Kidney (tissue), 14 donors: ENCODE data around the gene TRAFD1. TPM values are rescaled to one million over a fixed set of nuclear protein-coding genes. Genes with fewer than 3 reads are reported as not detected.
"Not testable (repeated sequence)": the region's sequence is repeated elsewhere in the genome, so short reads cannot be mapped to it uniquely, and the experiment has no call there.

Experiments
- DNase-seq, 5 donors: peaks; one replicate each; pipeline ENCODE4 v3.0.0-alpha.2; 2013 to 2020
- FAIRE-seq: peaks from 2 replicates; lab custom pipeline; 2012; peaks lifted over from hg19 to GRCh38; lab: Jason Lieb, UNC
- H3K27ac ChIP-seq, 2 donors: one replicate each; pipeline ENCODE4 v1.7.0; 2013; ENCODE audit warnings: low read depth in 2 of 2, low read length in 2 of 2, inconsistent platforms in 1 of 2
- H3K27me3 ChIP-seq: one replicate; pipeline ENCODE4 v1.7.1; 2013; ENCODE audit warnings: low read length, inconsistent platforms; ENCODE audit not compliant: control insufficient read depth, insufficient read depth
- H3K36me3 ChIP-seq, 3 donors: one replicate each; pipeline versions ENCODE4 v1.7.0 to v1.7.1; 2013; ENCODE audit warnings: low read length in 3 of 3, control low read depth in 1 of 3, inconsistent platforms in 1 of 3; ENCODE audit not compliant: insufficient read depth in 3 of 3, control insufficient read depth in 2 of 3
- H3K4me1 ChIP-seq, 3 donors: one replicate each; pipeline versions ENCODE4 v1.7.0 to v1.7.1; 2013; ENCODE audit warnings: low read length in 3 of 3, inconsistent platforms in 1 of 3, low read depth in 1 of 3; ENCODE audit not compliant: control insufficient read depth in 2 of 3, insufficient read depth in 2 of 3
- H3K4me3 ChIP-seq, 3 donors: one replicate each; pipeline versions ENCODE4 v1.7.0 to v1.8.1; 2013; ENCODE audit warnings: low read length in 3 of 3, control low read depth in 1 of 3, inconsistent platforms in 1 of 3
- H3K9ac ChIP-seq, 3 donors: one replicate each; pipeline versions ENCODE4 v1.7.0 to v1.7.1; 2013; ENCODE audit warnings: low read length in 3 of 3, control low read depth in 1 of 3, inconsistent platforms in 1 of 3
- H3K9me3 ChIP-seq, 3 donors: one replicate each; pipeline versions ENCODE4 v1.7.0 to v1.7.1; 2013; ENCODE audit warnings: low read length in 3 of 3, control low read depth in 1 of 3, inconsistent platforms in 1 of 3; ENCODE audit not compliant: control insufficient read depth in 2 of 3, insufficient read depth in 1 of 3
- CTCF ChIP-seq: IDR thresholded peaks from 3 replicates; pipeline ENCODE4 v1.5.1; 2012; ENCODE audit warnings: mild to moderate bottlenecking, moderate library complexity, borderline replicate concordance; ENCODE audit not compliant: insufficient read depth; ENCODE audit errors: extremely low read depth
- intact Hi-C: fragments of 100-400 bp; cut with DNase I; formaldehyde crosslinking; loops from one replicate; pipeline ENCODE4 v1.11.1; 2022
- polyA plus RNA-seq: library from polyadenylated mRNA; stranded (reverse); fragments of 350-450 nt; fragmentation: Illumina TruSeq; extraction: RNeasy Lipid Tissue Mini Kit (QIAGEN cat#74804); gene quantifications from one replicate; pipeline ENCODE4 v1.2.3, GENCODE V29; 2014; ENCODE audit warnings: low read depth, low replicate concordance; ENCODE audit not compliant: insufficient read depth
- total RNA-seq: library from RNA; stranded (reverse); fragmentation: NEBNext Ultra II Directional; extraction: Animal tissue kit (Norgen Biotek cat#: 25700); gene quantifications from one replicate; pipeline ENCODE4 v1.2.1, GENCODE V29; 2021
- donor health status: control.
- donor health status: control.
- donor health status: control.
- donor health status: control.
- donor health status: control.
- donor health status: DM: yes; HTN: yes; CAD: no.
- donor health status: Normal renal cell carcinoma (clear cell type).

The TRAFD1 gene
- total and polyA plus RNA-seq, 2 donors from 2014 or later, result 16.4 to 27.1 TPM

DNA sequence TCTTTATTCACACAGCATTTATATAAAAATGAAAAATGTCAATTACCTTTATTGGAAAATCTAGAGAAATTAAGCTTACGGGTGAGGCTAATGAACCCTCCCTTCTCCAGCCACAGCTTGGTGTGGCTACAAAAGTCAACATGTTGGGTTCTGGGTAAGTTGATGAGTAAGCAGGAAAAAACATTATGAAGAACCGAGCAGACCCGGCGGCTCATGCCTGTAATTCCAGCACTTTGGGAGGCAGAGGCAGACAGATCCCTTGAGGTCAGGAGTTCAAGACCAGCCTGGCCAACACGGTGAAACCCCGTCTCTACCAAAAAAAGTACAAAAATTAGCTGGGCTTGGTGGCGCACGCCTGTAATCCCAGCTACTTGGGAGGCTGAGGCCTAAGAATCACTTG, 27.7 kb upstream of the TRAFD1 start:
- no peak for FAIRE-seq

DNA sequence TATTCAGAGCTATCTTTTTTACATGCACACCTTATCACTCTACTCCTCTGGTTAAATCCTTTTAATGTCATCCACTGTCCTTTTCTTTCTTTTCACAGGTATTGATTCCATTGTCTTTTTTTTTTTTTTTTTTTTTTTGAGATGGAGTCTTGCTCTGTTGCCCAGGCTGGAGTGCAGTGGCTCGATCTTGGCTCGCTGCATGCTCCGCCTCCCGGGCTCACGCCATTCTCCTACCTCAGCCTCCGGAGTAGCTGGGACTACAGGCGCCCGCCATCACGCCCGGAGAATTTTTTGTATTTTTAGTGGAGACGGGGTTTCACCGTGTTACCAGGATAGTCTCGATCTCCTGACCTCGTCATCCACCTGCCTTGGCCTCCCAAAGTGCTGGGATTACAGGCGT, 24.9 kb upstream of the TRAFD1 start:
- H3K27ac ChIP-seq, H3K4me1 ChIP-seq, H3K27me3 ChIP-seq, intact Hi-C loops, FAIRE-seq, DNase-seq, H3K9ac ChIP-seq, H3K4me3 ChIP-seq, H3K9me3 ChIP-seq: not testable (repeated sequence)
- peaks cover 0 to 13% (median 8%) of the 10 kb centered on the region in 3 donors for H3K36me3 ChIP-seq

More for the DNA sequence above, 27.7 kb upstream of the TRAFD1 start:
- Histone ChIP-seq H3K4me3 (no peak overlapping the region), H3K27me3 (no peaks in the 10 kb centered on the region), H3K27ac (no peak overlapping the region), H3K9ac (no peak overlapping the region), H3K9me3 (no peaks in the 10 kb centered on the region), H3K36me3 (peaks cover 0 to 13% (median 8%) of the 10 kb centered on the region in 3 donors), H3K4me1 (no peaks in the 10 kb centered on the region)
- TF ChIP-seq CTCF, result no peak
- intact Hi-C loops, result no loop called here
- no peak for DNase-seq

- no peak overlapping the region for H3K9ac ChIP-seq
- no peak for TF ChIP-seq CTCF
- H3K4me3 ChIP-seq, result no peak overlapping the region
- DNase-seq (no peak), FAIRE-seq (no peak)
- no peak overlapping the region for H3K27ac ChIP-seq
- no peaks in the 10 kb centered on the region for H3K9me3 ChIP-seq
- peaks cover 0 to 8% (median 2%) of the 10 kb centered on the region in 3 donors for H3K36me3 ChIP-seq
- H3K4me1 ChIP-seq, result peaks cover 0 to 6% (median 0%) of the 10 kb centered on the region in 3 donors
- H3K27me3 ChIP-seq, result no peaks in the 10 kb centered on the region
- intact Hi-C loops, result no loop called here
These were observed 23.2 kb upstream of the TRAFD1 start for GRCh38 chr12:112102127-112102526.

- FAIRE-seq, H3K27ac ChIP-seq, H3K36me3 ChIP-seq, DNase-seq, H3K9ac ChIP-seq, H3K9me3 ChIP-seq, H3K27me3 ChIP-seq, H3K4me3 ChIP-seq, intact Hi-C loops: not testable (repeated sequence)
- peaks cover 0 to 12% (median 0%) of the 10 kb centered on the region in 3 donors for H3K4me1 ChIP-seq
These were observed 22.6 kb upstream of the TRAFD1 start for GRCh38 chr12:112102746-112103145.
